Measurements from ENCODE around the gene GIGYF2.

The GIGYF2 gene

DNA sequence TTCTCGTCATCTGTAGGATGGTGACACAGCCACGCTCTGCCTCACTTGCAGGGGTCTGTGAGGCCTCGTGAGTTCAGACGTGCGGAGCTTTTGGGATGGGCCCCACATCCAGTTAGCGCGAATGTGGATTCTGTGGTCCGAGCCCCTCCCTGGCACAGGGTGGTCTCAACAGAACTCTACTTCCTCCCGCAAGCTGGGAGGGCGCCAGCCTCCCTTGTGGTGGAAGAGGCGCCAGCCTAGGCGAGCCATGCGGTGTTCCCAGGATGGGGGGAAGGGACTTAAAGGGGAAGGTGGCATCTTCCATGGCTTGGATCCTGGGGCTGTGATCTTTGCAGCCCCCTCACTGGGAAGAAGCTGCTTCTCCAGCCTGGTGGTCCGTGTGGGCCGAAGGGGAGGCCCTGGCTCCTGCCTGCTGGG lies 174.3 kb downstream of the GIGYF2 start:
- TF ChIP-seq FOXP2 (optimal IDR thresholded peaks at IDR 0.05; ENCODE audit: borderline replicate concordance, extremely low read depth, extremely low read length, insufficient read depth), result no peak
- TF ChIP-seq, protein P1, sequence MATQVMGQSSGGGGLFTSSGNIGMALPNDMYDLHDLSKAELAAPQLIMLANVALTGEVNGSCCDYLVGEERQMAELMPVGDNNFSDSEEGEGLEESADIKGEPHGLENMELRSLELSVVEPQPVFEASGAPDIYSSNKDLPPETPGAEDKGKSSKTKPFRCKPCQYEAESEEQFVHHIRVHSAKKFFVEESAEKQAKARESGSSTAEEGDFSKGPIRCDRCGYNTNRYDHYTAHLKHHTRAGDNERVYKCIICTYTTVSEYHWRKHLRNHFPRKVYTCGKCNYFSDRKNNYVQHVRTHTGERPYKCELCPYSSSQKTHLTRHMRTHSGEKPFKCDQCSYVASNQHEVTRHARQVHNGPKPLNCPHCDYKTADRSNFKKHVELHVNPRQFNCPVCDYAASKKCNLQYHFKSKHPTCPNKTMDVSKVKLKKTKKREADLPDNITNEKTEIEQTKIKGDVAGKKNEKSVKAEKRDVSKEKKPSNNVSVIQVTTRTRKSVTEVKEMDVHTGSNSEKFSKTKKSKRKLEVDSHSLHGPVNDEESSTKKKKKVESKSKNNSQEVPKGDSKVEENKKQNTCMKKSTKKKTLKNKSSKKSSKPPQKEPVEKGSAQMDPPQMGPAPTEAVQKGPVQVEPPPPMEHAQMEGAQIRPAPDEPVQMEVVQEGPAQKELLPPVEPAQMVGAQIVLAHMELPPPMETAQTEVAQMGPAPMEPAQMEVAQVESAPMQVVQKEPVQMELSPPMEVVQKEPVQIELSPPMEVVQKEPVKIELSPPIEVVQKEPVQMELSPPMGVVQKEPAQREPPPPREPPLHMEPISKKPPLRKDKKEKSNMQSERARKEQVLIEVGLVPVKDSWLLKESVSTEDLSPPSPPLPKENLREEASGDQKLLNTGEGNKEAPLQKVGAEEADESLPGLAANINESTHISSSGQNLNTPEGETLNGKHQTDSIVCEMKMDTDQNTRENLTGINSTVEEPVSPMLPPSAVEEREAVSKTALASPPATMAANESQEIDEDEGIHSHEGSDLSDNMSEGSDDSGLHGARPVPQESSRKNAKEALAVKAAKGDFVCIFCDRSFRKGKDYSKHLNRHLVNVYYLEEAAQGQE (IDR thresholded peaks at IDR 0.05; ENCODE audit: insufficient read depth in 1 of 2, low read depth in 2 of 2, low read length in 2 of 2), result no peak
- no peak for TF ChIP-seq TAF1 (IDR thresholded peaks at IDR 0.05; ENCODE audit: borderline replicate concordance, insufficient read depth, low read length)

DNA sequence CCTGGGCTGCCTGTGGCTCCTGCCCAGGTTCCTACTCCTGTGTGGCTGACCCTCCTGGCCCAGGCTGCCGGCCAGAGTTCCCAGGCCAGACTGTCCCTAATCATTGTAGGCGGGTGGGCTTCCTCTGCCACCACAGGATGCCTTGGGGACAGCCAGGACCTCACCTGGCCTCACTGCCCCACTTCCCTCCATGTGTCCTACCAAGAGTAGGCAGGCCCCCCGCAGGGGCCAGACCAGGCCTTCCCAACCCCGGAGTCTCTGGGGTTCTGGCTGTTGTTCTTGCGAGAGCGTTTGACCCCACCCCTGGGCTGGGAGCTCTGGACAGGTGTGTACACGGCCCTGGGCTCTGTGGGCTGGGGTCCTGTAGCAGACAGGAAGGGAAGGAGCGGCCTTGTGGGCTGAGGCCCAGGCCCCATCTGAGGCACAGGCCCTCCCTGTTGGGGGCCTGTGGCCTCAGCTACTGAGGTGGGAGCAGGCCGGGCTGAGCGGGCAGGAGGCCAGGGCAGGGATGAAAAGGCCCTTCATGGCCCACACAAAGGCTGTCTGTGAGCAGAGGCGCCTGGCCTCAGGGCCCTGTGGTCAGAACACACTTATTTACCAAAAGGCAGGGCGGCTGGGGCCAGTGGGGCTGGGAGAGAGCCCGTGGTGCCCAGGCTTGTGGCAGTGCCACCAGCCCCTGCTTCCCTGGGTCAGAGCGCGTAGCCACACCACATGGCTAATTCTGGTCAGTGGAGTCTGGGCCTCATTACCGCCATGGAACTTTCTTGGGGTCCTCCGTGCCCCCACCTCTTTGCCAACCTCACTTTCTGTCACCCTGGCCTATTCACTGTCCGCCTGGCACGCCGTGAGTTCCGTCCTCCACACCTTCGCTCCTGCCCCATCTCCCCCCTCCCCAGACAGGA lies 175.0 kb downstream of the GIGYF2 start:
- no peak for TF ChIP-seq SIN3A (IDR thresholded peaks at IDR 0.05; ENCODE audit: borderline replicate concordance, insufficient read depth, low read length)
- no peak for TF ChIP-seq TAF1 (IDR thresholded peaks at IDR 0.05; ENCODE audit: borderline replicate concordance, insufficient read depth, low read length)
- TF ChIP-seq, protein P1 (IDR thresholded peaks at IDR 0.05; ENCODE audit: insufficient read depth in 1 of 2, low read depth in 2 of 2, low read length in 2 of 2), result no peak
- TF ChIP-seq POLR2AphosphoS5 (IDR thresholded peaks at IDR 0.05; ENCODE audit: low read depth, low read length), result no peak
- TF ChIP-seq FOXP2 (optimal IDR thresholded peaks at IDR 0.05; ENCODE audit: borderline replicate concordance, extremely low read depth, extremely low read length, insufficient read depth), result no peak

DNA sequence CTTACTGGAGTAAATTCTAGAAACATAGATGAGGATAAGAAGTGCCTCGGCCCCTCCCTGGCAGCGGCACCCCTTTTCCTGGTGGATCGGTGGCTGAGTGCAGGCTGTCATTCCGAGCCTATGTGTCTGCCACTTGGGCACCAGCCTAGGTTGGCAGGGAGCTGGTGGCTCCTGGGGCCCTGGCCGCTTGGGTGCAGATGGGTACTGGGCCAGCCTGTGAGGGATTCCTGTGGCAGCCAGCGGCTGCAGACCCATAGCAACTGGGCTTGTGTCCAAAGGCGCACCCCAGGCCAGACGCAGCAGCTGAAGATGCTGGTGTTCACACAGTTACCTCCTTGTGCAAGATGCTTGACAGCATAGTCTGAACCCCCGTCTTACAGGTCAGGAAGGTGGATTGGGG lies 175.7 kb downstream of the GIGYF2 start:
- TF ChIP-seq, protein P1 (IDR thresholded peaks at IDR 0.05; ENCODE audit: insufficient read depth in 1 of 2, low read depth in 2 of 2, low read length in 2 of 2), result no peak
- TF ChIP-seq TAF1 (IDR thresholded peaks at IDR 0.05; ENCODE audit: borderline replicate concordance, insufficient read depth, low read length) (no peak), SIN3A (IDR thresholded peaks at IDR 0.05; ENCODE audit: borderline replicate concordance, insufficient read depth, low read length) (no peak), POLR2AphosphoS5 (IDR thresholded peaks at IDR 0.05; ENCODE audit: low read depth, low read length) (no peak), FOXP2 (optimal IDR thresholded peaks at IDR 0.05; ENCODE audit: borderline replicate concordance, extremely low read depth, extremely low read length, insufficient read depth) (no peak)

DNA sequence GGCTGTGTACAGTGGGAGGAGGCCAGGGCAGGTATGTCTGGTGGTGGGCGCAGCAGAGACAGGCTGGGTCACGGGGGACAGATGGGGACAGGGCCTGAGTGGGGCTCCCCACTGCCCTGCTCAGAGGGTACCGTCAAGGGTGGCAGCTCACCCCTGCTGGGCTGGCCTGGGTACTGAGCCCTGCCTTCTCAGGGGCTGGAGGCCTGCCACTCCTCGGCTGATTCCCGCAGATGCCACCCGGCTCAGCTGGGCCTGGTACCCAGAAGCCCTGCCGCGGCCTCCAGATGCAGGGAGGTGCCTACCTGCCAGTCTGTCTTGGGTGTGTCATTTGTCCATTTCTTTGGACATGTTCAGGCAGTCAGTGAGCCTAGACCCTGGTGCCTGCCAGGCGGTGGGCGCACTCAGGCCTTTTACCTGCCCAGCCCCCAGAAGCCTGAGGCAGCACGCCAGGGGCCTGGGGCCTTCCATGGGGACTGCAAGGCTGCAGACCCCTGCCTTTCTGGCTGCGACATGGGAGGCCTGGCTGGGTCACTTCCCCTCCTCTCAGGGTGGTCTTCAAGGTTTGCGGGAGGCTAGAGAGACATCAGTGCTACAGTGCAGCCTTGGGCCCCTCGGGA lies 176.3 kb downstream of the GIGYF2 start:
- TF ChIP-seq, protein P1 (IDR thresholded peaks at IDR 0.05; ENCODE audit: insufficient read depth in 1 of 2, low read depth in 2 of 2, low read length in 2 of 2), result no peak
- TF ChIP-seq SIN3A (IDR thresholded peaks at IDR 0.05; ENCODE audit: borderline replicate concordance, insufficient read depth, low read length), result no peak
- no peak for TF ChIP-seq POLR2AphosphoS5 (IDR thresholded peaks at IDR 0.05; ENCODE audit: low read depth, low read length)
- TF ChIP-seq FOXP2 (optimal IDR thresholded peaks at IDR 0.05; ENCODE audit: borderline replicate concordance, extremely low read depth, extremely low read length, insufficient read depth), result no peak

All from PFSK-1 (cell line).